ENCODE measurements around the gene TRAPPC13.
"Not testable (repeated sequence)": the region's sequence is repeated elsewhere in the genome, so short reads cannot be mapped to it uniquely, and the experiment has no call there.

The TRAPPC13 gene

GRCh38 chr5:65612298-65612907 is 12.4 kb upstream of the TRAPPC13 start:
- no peak overlapping the region for H3K27ac ChIP-seq
- H3K27me3 ChIP-seq, result no peaks in the 10 kb centered on the region
- no peaks in the 10 kb centered on the region for H3K4me1 ChIP-seq
- H3K9me3 ChIP-seq, result no peaks in the 10 kb centered on the region
- TF ChIP-seq CTCF (IDR thresholded peaks at IDR 0.05), result no peak
- no peak for DNase-seq
- peaks cover 60 to 87% (median 80%) of the 10 kb centered on the region in 3 donors for H3K36me3 ChIP-seq
- intact Hi-C loops (cut with DNase I; ENCODE audit: low total_unique reads), result no loop called here
- H3K4me3 ChIP-seq, result no peak overlapping the region

GRCh38 chr5:65620021-65620420 is 4.8 kb upstream of the TRAPPC13 start:
- intact Hi-C loops (cut with DNase I; ENCODE audit: low total_unique reads), result loop anchor here (5.0 to 10.0 kb wide), 4 partner anchors 58 to 525 kb away; partner anchors contain the start of genes CENPK, ERBIN, NLN and PPWD1
- TF ChIP-seq CTCF (IDR thresholded peaks at IDR 0.05), result no peak
- Histone ChIP-seq H3K9me3 (no peaks in the 10 kb centered on the region), H3K27ac (no peak overlapping the region), H3K36me3 (peaks cover 12 to 19% (median 12%) of the 10 kb centered on the region in 3 donors), H3K27me3 (no peaks in the 10 kb centered on the region), H3K4me1 (peaks cover 0 to 39% (median 22%) of the 10 kb centered on the region in 4 donors), H3K4me3 (no peak overlapping the region)
- no peak for DNase-seq

GRCh38 chr5:65621961-65622360 is 2.9 kb upstream of the TRAPPC13 start:
- H3K4me1 ChIP-seq, result peaks cover 0 to 55% (median 31%) of the 10 kb centered on the region in 4 donors
- not testable (repeated sequence) for H3K9me3 ChIP-seq

GRCh38 chr5:65623482-65623881 is 1.3 kb upstream of the TRAPPC13 start:
- no peak for TF ChIP-seq CTCF (IDR thresholded peaks at IDR 0.05)
- Histone ChIP-seq H3K4me3 (peak overlapping the region; percentile 85 to 89), H3K9me3 (no peaks in the 10 kb centered on the region), H3K27me3 (no peaks in the 10 kb centered on the region), H3K4me1 (peaks cover 0 to 54% (median 35%) of the 10 kb centered on the region in 4 donors), H3K36me3 (no peaks in the 10 kb centered on the region), H3K27ac (peak overlapping the region; percentile 88 to 93)
- intact Hi-C loops (cut with DNase I; ENCODE audit: low total_unique reads), result loop anchor here (5.0 to 10.0 kb wide), 4 partner anchors 61 to 521 kb away; partner anchors contain the start of genes CENPK, ERBIN, NLN and PPWD1
- DNase-seq, result no peak

More at GRCh38 chr5:65621961-65622360, 2.9 kb upstream of the TRAPPC13 start:
- H3K36me3 ChIP-seq, H3K4me3 ChIP-seq, H3K27me3 ChIP-seq, H3K27ac ChIP-seq, DNase-seq: not testable (repeated sequence)
- intact Hi-C loops (cut with DNase I; ENCODE audit: low total_unique reads), result loop anchor here (5.0 to 10.0 kb wide), 4 partner anchors 60 to 523 kb away; partner anchors contain the start of genes CENPK, ERBIN, NLN and PPWD1

GRCh38 chr5:65624025-65624570 is 729 bp upstream of the TRAPPC13 start, which contains the start of gene TRIM23:
Gene TRIM23 (minus strand): TSS chr5:65624333. CDS start chr5:65624274, 59 bp downstream.
- H3K27me3 ChIP-seq, result no peaks in the 10 kb centered on the region
- H3K27ac ChIP-seq, result peak within 1 kb of the TSS; percentile 88 to 93
- intact Hi-C loops (cut with DNase I; ENCODE audit: low total_unique reads), result loop anchor here (5.0 to 10.0 kb wide), 4 partner anchors 62 to 521 kb away; partner anchors contain the start of genes CENPK, ERBIN, NLN and PPWD1
- no peaks in the 10 kb centered on the region for H3K36me3 ChIP-seq
- peaks cover 0 to 48% (median 34%) of the 10 kb centered on the region in 4 donors for H3K4me1 ChIP-seq
- TF ChIP-seq CTCF (IDR thresholded peaks at IDR 0.05), result no peak
- DNase-seq, result peak; percentile 93 to 94
- no peaks in the 10 kb centered on the region for H3K9me3 ChIP-seq
- peak within 1 kb of the TSS; percentile 85 to 89 for H3K4me3 ChIP-seq

- no peaks in the 10 kb centered on the region for H3K27me3 ChIP-seq
- peaks cover 0 to 41% (median 32%) of the 10 kb centered on the region in 4 donors for H3K4me1 ChIP-seq
- peak overlapping the region in 1 of 2 donors; percentile 93 for H3K27ac ChIP-seq
- peak overlapping the region; percentile 85 to 89 for H3K4me3 ChIP-seq
- no peaks in the 10 kb centered on the region for H3K9me3 ChIP-seq
- peaks cover 0 to 6% (median 0%) of the 10 kb centered on the region in 3 donors for H3K36me3 ChIP-seq
- DNase-seq, result no peak
- no peak for TF ChIP-seq CTCF (IDR thresholded peaks at IDR 0.05)
- intact Hi-C loops (cut with DNase I; ENCODE audit: low total_unique reads), result loop anchor here (10.0 kb wide), 3 partner anchors 99 to 519 kb away; partner anchors contain the start of genes ERBIN, NLN, SGTB and SREK1
Measured at GRCh38 chr5:65625743-65626142, 916 bp downstream of the TRAPPC13 start.
